Amniotic epithelial cell (primary cell): ENCODE measurements around the gene SLC22A4.
A peak's percentile ranks its signal among the peaks of the same experiment; 100 is the strongest.

Experiments used
- DNase-seq: peaks from one replicate; pipeline ENCODE4 v3.0.0-alpha.2; 2010; ENCODE audit warnings: low read depth

Gene SLC22A4

DNA sequence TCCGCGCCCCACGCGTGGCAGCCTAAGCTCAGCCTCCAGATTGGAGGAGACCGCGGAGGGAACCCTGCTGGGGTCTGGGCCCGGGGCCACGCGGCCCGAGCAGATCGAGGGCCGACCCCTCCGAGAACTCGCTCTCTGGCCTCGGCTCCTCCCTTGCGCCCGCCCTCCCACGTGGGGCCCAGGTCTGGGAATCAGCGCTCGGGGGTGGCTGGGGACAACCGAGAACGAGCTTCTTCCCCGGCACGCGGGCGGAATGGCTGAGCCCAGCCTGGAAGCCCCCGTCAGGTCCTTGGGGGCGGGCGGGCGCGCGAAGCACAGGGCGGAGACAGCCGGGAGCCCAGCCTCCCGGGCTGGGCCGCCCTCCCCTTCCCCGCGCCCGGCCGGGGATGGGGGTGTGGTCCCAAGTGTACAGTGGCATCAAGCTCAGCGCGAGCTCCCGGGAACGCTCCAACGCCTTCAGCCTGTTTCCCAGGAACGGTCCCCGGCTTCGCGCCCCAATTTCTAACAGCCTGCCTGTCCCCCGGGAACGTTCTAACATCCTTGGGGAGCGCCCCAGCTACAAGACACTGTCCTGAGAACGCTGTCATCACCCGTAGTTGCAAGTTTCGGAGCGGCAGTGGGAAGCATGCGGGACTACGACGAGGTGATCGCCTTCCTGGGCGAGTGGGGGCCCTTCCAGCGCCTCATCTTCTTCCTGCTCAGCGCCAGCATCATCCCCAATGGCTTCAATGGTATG, at the start of gene SLC22A4:
SLC22A4 (plus strand) TSS at position 403 of the 736 bp plus-strand sequence; CDS start at position 626, 223 bp downstream.
- DNase-seq, result peak; percentile 91

DNA sequence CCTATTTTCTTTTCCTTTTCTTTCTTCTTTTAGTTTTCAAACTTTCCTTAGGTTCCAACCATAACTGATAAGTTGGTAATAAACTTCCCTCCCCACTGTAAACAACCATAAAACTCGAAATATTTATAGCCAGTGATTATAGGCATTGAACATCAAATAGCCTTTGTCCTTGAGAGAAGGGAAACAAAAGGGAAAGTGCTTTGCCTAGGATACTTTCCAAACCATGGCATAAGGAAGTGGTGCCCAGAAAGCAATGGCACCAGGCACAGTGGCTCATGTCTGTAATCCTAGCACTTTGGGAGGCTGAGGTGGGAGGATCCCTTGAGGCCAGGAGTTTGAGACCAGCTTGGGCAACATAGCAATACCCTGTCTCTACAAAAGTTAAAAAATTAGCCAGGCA, 48.6 kb upstream of the SLC22A4 start:
- no peak for DNase-seq

DNA sequence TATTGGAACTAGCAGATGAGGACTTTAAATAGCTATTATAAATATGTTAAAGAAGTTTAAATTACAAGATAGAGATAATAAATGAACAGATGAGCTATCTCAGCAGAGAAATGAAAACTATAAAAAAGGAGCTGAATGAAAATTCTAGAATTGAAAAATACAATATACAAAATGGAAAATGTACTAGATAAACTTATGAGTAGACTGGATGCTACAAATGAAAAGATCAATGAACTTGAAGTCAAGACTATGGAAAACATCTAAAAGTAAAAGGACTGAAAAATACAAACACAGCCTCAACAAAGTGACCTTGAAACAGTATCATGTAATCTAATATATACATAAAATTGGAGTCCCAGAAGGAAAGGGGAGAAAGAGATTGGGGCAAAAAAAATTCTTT, 47.4 kb upstream of the SLC22A4 start:
- no peak for DNase-seq

DNA sequence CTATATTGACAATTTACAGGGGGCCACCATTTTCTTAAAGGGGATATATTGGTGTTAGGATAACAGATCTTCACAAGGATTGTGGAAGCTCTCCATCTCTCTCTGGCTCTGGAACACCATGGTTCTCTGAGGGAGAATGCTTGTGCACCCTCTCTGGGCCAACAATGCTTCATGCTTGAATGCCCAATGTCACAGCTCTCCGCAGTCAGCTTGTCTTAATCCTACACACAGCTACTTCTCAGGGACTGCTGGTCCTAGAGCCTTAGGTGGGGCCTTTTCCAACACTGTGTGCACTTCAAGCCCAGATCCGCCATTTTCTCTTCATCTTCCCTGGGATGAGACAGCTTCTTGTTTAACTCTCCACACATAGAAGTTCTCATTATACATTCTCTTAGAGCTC, 43.6 kb upstream of the SLC22A4 start:
- DNase-seq, result no peak

DNA sequence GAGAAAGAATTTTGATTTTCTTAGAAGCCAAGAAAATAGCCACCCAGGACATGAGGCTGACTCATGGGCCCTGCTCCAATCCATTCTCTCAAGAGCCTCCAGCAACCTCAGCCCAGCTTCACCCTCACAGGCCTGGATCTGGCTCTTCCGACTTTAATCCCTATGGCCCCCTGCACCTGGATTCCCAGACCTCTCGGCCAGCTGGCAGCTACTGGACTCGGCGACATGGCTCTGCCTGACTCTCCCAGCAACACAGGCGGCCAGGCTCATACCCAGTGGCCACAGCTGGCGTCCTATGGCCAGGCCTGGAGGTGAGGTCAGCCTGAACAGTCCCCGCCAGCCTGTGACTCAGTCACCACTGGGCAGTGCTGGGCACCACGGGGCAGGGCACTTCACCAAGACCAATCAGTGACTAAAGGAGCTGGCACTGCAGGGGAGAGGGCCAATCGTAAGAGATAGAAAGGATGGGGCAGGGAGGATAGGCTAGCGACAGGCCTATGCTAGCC, 42.9 kb upstream of the SLC22A4 start:
- no peak for DNase-seq

DNA sequence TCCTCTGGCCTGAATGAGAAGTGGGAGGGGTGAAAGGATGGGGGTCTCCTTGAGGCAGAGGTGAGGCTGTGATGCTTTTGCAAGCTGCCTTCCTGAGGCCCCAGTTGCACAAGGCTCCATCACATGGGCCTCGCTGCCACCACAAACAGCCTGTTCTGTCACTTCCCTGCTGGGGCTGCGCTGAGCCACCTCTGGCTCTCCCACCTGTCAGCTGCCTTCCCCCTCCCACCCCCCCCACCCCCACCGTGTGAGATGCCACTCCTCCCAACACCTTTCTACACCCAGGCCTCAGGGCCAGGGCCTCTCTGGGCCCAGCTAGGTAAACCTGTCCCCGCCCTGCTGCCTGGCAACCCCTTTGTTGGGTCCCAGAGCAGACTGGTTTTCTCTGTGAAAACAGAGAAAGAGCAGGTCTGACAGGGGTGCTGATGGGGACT, 41.2 kb upstream of the SLC22A4 start:
- no peak for DNase-seq

DNA sequence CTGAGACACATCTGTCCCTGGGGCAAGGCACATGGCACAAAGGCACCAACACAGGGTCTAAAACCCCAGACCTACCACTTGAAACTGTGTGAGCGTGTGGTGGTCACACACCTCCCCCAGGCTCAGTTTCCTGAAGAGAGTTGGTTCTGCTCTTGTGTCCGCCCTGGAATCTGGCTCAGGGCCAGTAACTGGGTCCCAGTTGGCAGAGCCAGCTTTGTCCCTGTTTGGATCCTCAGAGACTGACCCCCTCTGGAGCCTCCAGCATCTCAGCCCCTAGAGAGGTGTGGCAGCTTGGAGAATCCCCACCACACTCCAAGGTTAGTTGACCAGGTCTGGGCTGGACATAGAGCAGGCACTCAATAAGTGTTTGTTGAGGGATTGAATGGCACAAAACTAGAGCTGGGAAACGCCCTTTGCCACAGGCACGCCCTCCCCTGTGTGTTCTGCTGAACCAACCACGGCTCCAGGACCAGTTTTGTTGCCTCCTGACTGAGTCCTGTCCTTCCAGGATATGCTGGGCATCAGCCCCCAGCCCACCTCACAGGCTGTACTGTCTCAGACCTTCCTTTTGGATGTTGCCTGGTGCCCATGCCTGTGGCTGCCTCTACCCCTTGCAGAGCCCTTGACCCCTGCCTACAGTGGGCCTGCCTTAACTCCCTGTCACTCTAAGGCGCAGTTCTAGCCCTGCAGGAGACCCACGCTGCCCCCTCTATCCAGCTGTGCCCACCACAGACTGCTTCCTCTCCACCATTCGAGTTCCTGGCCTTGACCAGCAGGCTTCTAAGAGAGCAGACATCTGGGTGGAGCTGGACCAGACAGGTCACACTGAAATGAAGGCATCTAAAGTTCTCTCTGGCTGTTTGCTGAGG, 40.5 kb upstream of the SLC22A4 start:
- no peak for DNase-seq

DNA sequence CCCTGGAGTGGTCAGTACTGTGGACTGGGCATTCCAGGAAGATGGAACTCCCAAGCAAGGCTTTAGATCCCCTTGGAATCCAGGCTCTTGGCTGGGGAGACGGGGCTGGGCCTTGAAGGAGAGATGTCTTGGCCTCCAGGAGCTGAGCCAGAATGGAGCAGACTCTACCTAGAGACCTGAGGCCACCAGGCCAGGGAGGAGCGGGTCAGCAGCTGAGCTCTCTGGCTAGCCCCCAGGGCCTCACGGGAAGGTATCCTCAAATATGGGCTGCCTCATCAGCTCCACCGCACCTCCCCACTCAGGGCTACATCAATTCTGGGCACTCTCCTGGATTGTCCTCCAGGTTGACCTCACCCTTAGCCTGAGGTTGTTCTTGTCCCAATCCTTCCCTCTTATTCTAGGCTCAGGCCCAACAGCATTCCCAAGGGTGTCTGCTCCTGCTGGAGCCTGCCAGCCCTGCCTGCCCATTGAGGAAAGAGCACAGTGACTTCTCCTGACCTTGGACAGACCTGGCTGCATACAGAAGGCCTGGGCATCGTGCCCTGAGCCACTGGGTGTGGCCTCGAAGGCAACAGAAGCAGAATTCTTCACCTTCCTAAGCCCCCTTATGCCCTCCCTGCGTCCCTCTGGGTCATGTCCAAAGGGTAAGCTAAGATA, 39.7 kb upstream of the SLC22A4 start:
- DNase-seq, result no peak

DNA sequence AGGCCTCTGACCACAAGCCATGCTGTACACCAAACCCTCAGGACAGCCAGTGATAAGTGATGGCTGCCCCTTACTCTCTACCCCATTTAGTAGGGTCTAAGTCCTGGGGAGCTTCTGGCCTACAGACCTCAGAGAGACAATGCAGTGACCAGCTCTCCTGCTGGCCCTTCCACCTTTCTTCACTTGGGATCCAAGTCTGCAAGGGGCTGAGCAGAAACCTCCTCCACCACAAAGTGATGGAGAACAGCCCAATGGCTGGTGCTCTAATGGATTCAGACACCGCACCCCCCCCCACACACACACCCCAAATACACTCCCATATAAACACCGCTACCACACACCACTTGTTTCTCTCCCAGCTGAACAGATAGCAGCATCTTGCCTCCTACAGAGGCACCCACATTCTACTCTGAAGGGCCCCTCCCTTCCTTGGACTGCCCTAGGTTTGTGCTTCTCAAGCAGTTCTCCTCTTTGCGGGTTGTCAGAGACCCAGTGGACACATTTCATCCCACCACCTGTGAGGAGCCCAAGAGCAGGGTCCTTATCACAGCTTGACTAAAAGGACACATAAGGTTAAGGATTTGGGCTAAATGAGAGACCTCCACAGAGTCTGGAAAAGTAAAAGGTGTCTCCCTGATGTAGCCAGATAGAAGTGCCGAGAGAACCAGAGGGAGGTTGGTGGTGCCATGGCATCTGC, 38.0 kb upstream of the SLC22A4 start:
- no peak for DNase-seq

DNA sequence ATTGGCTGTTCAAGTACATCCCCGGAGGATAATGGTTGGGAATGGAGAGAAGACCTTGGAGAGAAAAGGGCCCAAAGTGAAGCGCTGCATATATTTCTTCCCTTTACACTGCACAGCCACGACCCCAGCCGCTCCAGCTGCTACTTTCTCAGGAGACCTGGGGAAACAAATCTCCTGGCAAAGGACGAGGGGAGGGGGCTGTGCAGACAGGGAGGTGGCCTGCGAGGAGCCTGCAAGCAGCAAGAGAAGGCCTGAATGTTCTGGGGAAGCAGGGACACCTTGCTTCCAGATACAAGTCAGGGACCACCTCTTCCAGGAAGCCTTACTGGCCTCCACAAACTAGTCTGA, 37.4 kb upstream of the SLC22A4 start:
- DNase-seq, result no peak

DNA sequence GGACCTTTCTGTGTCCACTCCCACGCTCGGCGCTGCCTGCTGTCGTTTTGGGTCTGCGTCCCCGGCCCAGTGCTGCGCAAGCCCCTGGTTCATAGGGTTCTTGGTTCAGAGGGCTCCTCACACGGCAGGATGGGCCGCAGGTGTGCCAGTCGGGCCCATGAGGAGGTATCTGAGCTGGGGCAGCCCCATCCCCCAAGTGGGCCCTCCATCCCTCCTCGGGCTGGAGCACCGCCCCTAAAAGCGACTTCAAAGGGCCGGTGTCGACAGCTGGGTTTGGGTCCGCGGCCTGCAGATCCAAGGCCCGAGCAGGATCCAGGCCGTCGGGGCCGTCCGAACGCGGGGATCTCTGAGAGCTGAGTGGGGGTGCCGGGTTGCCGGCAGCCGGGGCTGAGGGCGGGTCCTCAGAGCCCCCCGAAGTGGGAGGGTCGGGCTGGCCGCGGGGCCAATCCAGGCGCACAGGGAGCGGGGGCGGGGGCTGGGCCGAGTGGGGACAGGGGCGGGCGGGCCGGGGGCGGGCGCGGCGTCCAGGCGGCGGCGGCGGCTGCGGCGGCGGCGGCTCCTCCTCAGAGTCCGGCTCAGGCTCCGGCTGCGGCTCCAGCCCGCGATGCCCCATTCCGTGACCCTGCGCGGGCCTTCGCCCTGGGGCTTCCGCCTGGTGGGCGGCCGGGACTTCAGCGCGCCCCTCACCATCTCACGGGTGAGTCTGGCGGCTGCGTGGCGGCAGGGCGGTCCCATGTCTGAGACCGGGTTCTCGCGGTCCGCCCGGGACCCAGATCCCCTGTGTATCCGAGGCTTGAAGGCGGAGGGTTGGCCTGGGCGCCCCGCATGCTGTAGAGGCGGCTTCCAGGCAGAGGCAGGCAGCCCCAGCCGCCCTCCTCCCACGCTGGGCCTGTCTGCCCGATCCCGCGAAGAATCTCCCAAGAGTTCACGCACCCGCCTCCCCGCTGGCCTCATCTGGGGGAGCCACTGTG, 36.8 kb upstream of the SLC22A4 start, which contains the start of gene PDLIM4:
PDLIM4 (plus strand) TSS at position 566 of the 971 bp plus-strand sequence; CDS start at position 605, 39 bp downstream.
- no peak for DNase-seq

DNA sequence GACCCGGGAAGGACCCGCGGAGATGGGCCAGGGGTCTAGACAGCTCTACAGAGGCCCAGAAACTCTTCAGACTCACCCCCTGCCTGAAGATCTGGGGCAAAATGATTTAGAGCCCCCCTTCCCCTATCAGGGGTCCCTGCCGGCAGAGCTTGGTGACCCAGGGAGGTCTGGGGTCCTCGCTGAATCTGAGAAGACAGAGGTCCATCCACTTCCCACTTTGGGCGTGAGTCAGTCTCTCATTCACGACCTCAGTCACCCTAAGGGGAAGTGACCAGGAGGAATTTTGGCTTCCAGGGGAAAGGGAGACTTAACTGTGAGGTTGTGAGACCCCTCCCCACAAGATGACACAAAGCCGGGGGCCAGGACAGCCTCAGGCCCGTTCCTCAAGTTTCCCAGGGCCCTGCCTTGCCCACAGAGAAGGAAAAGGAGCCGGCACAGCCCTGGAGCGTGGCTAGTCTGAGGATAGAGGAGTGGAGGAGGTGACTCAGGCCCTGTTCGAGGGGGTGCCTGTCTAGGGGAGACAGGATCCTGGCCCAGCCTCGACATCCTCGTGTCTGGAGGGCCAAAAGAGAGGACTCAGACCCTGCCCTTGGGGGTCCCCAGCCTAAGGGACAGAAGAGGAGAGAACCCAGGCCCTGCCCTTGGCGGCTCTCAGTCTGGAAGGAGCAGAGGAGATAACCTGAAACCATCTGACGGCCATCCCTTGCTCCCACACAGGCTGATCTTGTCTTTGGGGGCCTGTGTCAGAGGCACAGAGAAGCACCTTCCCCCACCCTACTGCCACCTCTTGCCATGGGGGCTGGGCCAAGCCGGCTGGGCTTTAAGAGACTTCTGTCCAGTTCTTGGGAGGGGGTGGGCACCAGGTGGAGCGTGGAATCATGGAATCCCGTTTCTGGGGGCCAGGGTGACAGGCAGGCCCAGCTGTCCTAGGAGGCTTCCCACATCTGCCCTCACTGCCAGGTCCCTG, 35.8 kb upstream of the SLC22A4 start:
- DNase-seq, result peak; percentile 55

DNA sequence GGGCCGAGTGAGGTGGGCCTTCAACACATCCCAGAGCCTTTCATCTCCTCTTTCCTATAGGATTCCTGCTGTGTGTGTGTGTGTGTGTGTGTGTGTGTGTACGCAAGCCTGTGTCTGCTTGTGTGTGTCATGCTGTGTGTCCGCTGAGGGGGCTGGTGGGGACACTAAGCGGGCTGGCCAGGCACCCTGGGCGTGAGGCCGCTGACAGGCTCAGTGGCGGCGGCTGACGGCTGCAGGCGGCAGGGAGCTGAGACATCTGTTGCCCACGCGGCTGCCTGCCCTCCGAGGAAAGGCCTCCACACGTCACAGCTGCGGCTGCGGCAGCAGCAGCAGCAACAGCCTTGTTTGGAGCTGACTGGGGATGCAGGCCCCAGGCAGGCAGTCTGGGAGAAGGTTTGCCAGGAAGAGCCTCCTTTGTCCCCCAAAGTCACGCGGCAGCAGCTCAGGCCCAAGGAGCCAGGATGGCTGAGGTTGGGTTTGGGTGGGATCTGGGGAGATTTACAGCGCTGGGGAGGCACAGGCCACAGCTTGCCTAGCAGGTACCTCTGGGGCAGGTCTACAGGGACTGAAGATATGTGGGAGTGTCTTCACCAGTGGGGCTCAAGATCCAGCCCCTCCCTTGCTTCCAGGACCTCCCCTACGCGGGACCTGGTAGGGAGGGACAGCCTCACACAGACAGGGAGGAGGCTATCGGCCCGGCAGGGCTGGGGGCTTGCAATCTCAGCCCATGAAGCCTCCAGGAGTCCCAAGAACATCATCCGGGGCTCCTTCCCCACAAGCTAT, 34.9 kb upstream of the SLC22A4 start:
- DNase-seq, result peak; percentile 86

DNA sequence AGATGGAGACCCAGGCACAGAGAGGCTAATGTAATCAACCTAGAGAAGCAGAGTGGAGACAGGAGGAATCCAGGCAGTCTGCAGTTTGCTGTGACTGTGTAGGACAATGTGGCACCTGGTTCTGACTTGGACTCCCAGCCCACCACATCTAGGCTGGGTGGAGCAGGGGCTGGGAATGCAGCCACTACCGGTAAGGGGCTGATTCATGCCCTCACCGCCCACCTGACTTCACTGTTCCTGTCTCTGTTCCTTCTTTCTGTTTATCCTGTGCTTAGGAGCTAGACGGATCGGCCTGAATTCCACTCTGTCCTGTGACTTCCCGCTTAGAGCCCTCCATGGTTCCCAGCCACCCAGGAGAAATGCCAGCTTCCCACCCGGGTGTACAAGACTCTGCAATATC, 34.1 kb upstream of the SLC22A4 start:
- DNase-seq, result peak; percentile 60

DNA sequence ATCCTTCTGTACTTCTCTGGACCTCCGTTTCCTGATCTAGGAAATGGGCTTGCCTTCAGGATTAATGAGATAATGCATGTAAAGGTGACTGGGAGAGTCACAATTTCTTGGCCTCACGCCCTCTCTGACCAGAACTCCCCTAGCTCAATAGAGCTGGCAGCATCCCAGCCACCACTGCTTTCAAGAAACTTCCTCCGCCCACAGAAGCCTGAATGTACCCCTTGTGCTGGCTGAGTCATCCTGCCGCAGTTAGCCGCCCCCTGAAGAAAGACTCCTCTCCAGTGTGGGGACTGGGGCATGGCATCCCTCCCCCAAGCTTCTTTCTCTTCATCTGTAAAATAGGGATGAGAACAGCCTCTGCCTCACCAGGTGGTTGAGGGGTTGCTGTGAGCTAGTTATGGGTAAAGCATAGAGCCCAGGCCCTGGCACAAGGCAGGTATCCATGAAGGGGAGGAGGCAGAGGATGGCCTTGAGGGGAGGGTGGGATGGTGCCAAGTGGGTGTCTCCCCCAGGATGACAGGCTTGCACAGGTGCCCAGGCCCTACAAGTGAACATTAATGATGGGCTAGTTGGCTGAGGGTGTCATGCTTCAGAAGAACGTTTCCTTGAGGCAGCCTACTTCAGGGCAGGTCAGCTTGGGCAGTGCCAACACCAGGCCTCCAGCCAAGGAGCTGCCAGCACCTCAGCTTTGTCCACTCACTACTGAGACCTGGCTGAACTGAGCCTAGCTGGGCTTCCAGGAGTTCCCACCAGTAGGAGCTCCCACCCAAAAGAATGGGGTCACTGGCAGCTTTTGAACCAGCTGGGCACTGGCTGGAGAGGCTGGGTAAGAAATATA, 33.3 kb upstream of the SLC22A4 start:
- DNase-seq, result peak; percentile 86

DNA sequence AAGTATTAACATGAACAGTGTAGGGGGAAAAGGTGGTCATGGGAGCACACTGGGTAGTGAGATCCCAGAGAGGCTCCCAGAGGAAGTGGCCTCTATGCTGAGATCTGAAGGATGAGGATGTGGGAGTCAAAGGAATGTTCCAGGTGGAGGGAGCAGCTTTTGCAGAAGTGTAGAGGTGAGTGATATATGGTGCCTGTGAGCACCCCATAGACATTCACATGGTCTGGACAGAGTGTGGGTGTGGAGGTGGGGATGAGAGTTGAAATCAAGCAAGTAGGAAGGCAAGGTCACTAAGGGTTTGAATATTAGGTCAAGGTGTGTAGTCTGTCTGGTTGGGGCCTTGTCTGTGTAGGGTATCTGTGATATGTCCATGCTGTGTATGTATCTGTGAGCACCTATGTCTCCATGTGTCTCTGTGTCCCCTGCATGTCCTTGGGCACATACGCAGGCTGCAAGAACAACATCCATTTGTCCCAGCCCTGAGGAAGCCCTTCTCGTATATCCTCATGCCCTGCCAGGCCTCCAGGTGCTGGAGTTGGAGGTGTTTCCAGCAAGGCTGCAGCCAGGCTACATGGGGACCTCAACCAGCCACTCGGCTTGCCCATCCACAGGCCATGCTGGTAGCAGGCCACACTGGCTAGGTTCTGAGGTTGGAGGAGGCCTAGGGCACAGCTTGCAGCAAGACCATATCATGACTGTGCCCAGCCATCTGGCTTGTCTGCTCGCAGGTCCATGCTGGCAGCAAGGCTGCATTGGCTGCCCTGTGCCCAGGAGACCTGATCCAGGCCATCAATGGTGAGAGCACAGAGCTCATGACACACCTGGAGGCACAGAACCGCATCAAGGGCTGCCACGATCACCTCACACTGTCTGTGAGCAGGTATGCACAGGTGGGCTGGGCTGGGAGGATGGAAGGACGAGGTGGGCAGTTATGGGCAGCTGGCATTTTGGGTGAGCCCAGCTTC, 32.0 kb upstream of the SLC22A4 start:
- no peak for DNase-seq
